Measurements from ENCODE around the gene NETO2. TPM values are rescaled to one million over a fixed set of nuclear protein-coding genes. Genes with fewer than 3 reads are reported as not detected.

The NETO2 gene
- total and polyA plus RNA-seq, 2 donors (not counting 3 experiments of a cell fraction or from before 2014, with no cell fraction given), result 18.4 to 24.8 TPM

GRCh38 chr16:47142821-47143676 is 696 bp downstream of the NETO2 start:
- BruUV-seq (replicated peaks), result no TSS peak
- Histone ChIP-seq H3K36me3 (ENCODE audit: control insufficient read depth in 2 of 2, extremely low read depth in 1 of 2, insufficient read depth in 2 of 2, low read length in 2 of 2) (no peaks in the 10 kb centered on the region), H3K9ac (replicated peaks; ENCODE audit: extremely low read depth, insufficient read depth, low read length) (peak overlapping the region; percentile 88), H3K9me1 (replicated peaks; ENCODE audit: control insufficient read depth, extremely low read depth, insufficient read depth, low read length) (no peaks in the 10 kb centered on the region), H3K9me3 (replicated peaks; ENCODE audit: control insufficient read depth, insufficient read depth, low read length) (no peaks in the 10 kb centered on the region), H2AFZ (ENCODE audit: low read depth, low read length) (peak overlapping the region; percentile 92), H4K20me1 (replicated peaks; ENCODE audit: control insufficient read depth, extremely low read depth, insufficient read depth, low read length) (no peaks in the 10 kb centered on the region), H3K4me3 (replicated peaks in 1 of 3; ENCODE audit: insufficient read depth in 1 of 3, low read depth in 1 of 3, low read length in 3 of 3) (peak overlapping the region; percentile 62 to 83 (median 69)), H3K4me2 (ENCODE audit: insufficient read depth, low read length) (peak overlapping the region; percentile 98), H3K27ac (ENCODE audit: insufficient read depth, low read depth, low read length) (peak overlapping the region; percentile 67), H3K4me1 (ENCODE audit: control insufficient read depth, extremely low read depth, insufficient read depth, low read length) (peaks cover under 1% of the 10 kb centered on the region), H3K79me2 (ENCODE audit: control insufficient read depth, insufficient read depth, low read length) (peaks cover 10% of the 10 kb centered on the region), H3K27me3 (ENCODE audit: control insufficient read depth in 2 of 2, insufficient read depth in 2 of 2, low read length in 2 of 2) (no peaks in the 10 kb centered on the region)
- FAIRE-seq (no peak), DNase-seq (ENCODE audit: low read depth, low spot score) (peak; percentile 79)
- ChIA-PET CTCF (interaction anchor here (0.5 to 6.5 kb wide), 43 partner anchors 12 to 1480 kb away, joined by 3 to 199 read pairs (median 5); partner anchors contain the start of genes ABCC12, DNAJA2, ITFG1 and PHKB), POLR2A (no interaction called here)
- dilution Hi-C loops (cut with MboI; ENCODE audit: extremely low pct_ligation_motif_present, low sequenced_read_pairs), result no loop called here
- TF ChIP-seq MAX (IDR thresholded peaks at IDR 0.05; ENCODE audit: insufficient read depth, insufficient read length) (no peak), CTCF (IDR thresholded peaks at IDR 0.05; ENCODE audit: extremely low read depth in 1 of 2, insufficient read depth in 1 of 2, low read depth in 1 of 2, low read length in 2 of 2) (peak; percentile 75 to 88)
- intact Hi-C loops (cut with micrococcal nuclease), result loop anchor here (1.0 to 5.0 kb wide), 11 partner anchors 18 to 974 kb away; partner anchors contain the start of genes C16orf87, ITFG1, ORC6 and PHKB

- H3K27ac ChIP-seq (ENCODE audit: insufficient read depth, low read depth, low read length), result peak overlapping the region; percentile 67
- peaks cover 7% of the 10 kb centered on the region for H3K4me1 ChIP-seq (ENCODE audit: control insufficient read depth, extremely low read depth, insufficient read depth, low read length)
- H3K9me3 ChIP-seq (replicated peaks; ENCODE audit: control insufficient read depth, insufficient read depth, low read length), result no peaks in the 10 kb centered on the region
- dilution Hi-C loops (cut with MboI; ENCODE audit: extremely low pct_ligation_motif_present, low sequenced_read_pairs) (no loop called here), intact Hi-C loops (cut with micrococcal nuclease) (loop anchor here (1.0 to 5.0 kb wide), 7 partner anchors 18 to 500 kb away; partner anchors contain the start of genes C16orf87, ORC6 and VPS35)
- peak overlapping the region; percentile 92 for H2AFZ ChIP-seq (ENCODE audit: low read depth, low read length)
- H3K36me3 ChIP-seq (ENCODE audit: control insufficient read depth in 2 of 2, extremely low read depth in 1 of 2, insufficient read depth in 2 of 2, low read length in 2 of 2), result no peaks in the 10 kb centered on the region
- H3K27me3 ChIP-seq (ENCODE audit: control insufficient read depth in 2 of 2, insufficient read depth in 2 of 2, low read length in 2 of 2), result no peaks in the 10 kb centered on the region
- peak overlapping the region; percentile 98 for H3K4me2 ChIP-seq (ENCODE audit: insufficient read depth, low read length)
- ChIA-PET CTCF (interaction anchor here (0.5 to 6.5 kb wide), 28 partner anchors 11 to 1481 kb away, joined by 3 to 199 read pairs (median 7); partner anchors contain the start of genes ABCC12, DNAJA2, ITFG1 and PHKB), POLR2A (no interaction called here)
- no peaks in the 10 kb centered on the region for H4K20me1 ChIP-seq (replicated peaks; ENCODE audit: control insufficient read depth, extremely low read depth, insufficient read depth, low read length)
- peaks cover 13% of the 10 kb centered on the region for H3K79me2 ChIP-seq (ENCODE audit: control insufficient read depth, insufficient read depth, low read length)
- TF ChIP-seq POLR2AphosphoS5 (IDR thresholded peaks at IDR 0.05; ENCODE audit: insufficient read depth, low read depth, low read length) (no peak), GATA2 (IDR thresholded peaks at IDR 0.05; ENCODE audit: insufficient read depth, insufficient read length, low read depth, low read length) (no peak), CTCF (IDR thresholded peaks at IDR 0.05; ENCODE audit: extremely low read depth in 1 of 2, insufficient read depth in 1 of 2, low read depth in 1 of 2, low read length in 2 of 2) (no peak), MYC (IDR thresholded peaks at IDR 0.05; ENCODE audit: low read depth, low read length) (no peak), EZH2 (IDR thresholded peaks at IDR 0.05; ENCODE audit: borderline replicate concordance, low read depth, low read length, severe bottlenecking) (no peak), JUN (IDR thresholded peaks at IDR 0.05; ENCODE audit: borderline replicate concordance, insufficient read depth, insufficient read length, low read depth) (no peak), POLR2A (IDR thresholded peaks at IDR 0.05; ENCODE audit: low read depth, low read length) (no peak), FOS (IDR thresholded peaks at IDR 0.05; ENCODE audit: borderline replicate concordance, insufficient read depth, low read length) (no peak), MAX (IDR thresholded peaks at IDR 0.05; ENCODE audit: insufficient read depth, insufficient read length) (no peak)
- H3K4me3 ChIP-seq (replicated peaks in 1 of 3; ENCODE audit: insufficient read depth in 1 of 3, low read depth in 1 of 3, low read length in 3 of 3), result peak overlapping the region; percentile 62 to 83 (median 69)
- FAIRE-seq (peak; percentile 60), DNase-seq (ENCODE audit: low read depth, low spot score) (peak; percentile 59)
- no peaks in the 10 kb centered on the region for H3K9me1 ChIP-seq (replicated peaks; ENCODE audit: control insufficient read depth, extremely low read depth, insufficient read depth, low read length)
- H3K9ac ChIP-seq (replicated peaks; ENCODE audit: extremely low read depth, insufficient read depth, low read length), result peak overlapping the region; percentile 88
- no TSS peak for BruUV-seq (replicated peaks)
These were observed 1.3 kb downstream of the NETO2 start for GRCh38 chr16:47142486-47142820.

All from endothelial cell of umbilical vein (primary cell).